Measurements from ENCODE around the gene GAS5.

GRCh38 chr1:173900992-173901391 is 33.2 kb upstream of the GAS5 start:
- TF ChIP-seq CTCF (IDR thresholded peaks at IDR 0.05): no peak
- TF ChIP-seq ZFX (IDR thresholded peaks at IDR 0.05; ENCODE audit: borderline replicate concordance): no peak

All from 22Rv1 (cell line).